Stomach (tissue), 4 donors: Measurements from ENCODE around the gene ACTR5.

ENCODE experiments used
- POLR2A ChIP-seq, 4 donors: fragments of 450-650 bp; IDR thresholded peaks; one replicate each; pipeline ENCODE4 v1.6.1; 2016; ENCODE audit warnings: antibody characterized with exemption in 4 of 4, control low read depth in 2 of 4, mild to moderate bottlenecking in 1 of 4, moderate library complexity in 1 of 4
- TF ChIP-seq, protein P1 (sequence below), 7 experiments: fragments of 450-650 bp in 4 of 7; fragments of 200-600 bp in 3 of 7; sonication (generic) in 3 of 7; IDR thresholded peaks; one replicate each; pipeline ENCODE4 v1.5.1; 2016 to 2019; ENCODE audit warnings: antibody characterized with exemption in 7 of 7, control low read depth in 2 of 7, mild to moderate bottlenecking in 1 of 7

DNA sequence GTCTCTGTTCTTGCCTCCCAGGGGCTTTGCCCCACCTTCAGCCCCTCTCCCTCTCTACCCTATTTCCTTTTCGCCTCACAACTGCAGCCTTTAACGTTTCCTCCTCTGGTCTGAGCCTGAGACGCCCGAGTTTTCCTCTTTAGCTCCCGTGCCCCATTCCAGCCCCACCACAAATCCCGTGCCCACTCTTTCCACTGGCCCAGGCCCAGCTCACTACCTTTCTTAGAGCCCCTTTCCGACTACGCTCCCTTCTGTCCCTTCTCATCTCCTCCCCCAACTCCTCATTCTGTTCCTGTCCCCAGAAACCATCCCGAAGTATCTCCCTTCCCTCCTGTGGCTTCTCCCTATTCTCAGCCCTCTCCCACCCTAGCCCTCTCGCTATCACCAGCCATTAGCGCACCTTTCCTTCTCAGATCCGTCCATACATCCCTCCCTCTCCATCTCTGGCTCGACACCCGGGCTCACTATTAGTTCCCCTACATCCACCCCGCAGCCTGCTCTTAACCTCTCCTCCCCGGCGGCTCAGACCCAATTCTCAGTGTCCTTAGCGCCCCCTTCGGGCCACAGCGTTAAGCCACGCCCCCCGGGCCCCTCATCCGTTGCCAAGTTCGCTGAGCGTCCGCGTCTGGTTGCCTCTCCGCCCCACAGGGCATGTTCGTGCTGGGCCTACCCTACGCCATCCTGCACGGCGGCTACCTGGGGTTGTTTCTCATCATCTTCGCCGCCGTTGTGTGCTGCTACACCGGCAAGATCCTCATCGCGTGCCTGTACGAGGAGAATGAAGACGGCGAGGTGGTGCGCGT, 21.3 kb upstream of the ACTR5 start:
- TF ChIP-seq POLR2A (IDR thresholded peaks at IDR 0.05): no peak
- TF ChIP-seq, protein P1, sequence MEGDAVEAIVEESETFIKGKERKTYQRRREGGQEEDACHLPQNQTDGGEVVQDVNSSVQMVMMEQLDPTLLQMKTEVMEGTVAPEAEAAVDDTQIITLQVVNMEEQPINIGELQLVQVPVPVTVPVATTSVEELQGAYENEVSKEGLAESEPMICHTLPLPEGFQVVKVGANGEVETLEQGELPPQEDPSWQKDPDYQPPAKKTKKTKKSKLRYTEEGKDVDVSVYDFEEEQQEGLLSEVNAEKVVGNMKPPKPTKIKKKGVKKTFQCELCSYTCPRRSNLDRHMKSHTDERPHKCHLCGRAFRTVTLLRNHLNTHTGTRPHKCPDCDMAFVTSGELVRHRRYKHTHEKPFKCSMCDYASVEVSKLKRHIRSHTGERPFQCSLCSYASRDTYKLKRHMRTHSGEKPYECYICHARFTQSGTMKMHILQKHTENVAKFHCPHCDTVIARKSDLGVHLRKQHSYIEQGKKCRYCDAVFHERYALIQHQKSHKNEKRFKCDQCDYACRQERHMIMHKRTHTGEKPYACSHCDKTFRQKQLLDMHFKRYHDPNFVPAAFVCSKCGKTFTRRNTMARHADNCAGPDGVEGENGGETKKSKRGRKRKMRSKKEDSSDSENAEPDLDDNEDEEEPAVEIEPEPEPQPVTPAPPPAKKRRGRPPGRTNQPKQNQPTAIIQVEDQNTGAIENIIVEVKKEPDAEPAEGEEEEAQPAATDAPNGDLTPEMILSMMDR (IDR thresholded peaks at IDR 0.05): no peak
